ENCODE measurements around the gene SERGEF.
"Not testable (repeated sequence)": the region's sequence is repeated elsewhere in the genome, so short reads cannot be mapped to it uniquely, and the experiment has no call there.

Gene SERGEF

GRCh38 chr11:17868398-17868797 lies 144.4 kb downstream of the SERGEF start:
- in situ Hi-C loops (cut with MboI; ENCODE audit: low sequenced_read_pairs), result not testable (repeated sequence)

- in situ Hi-C loops (cut with MboI; ENCODE audit: low sequenced_read_pairs), result no loop called here
Measured at GRCh38 chr11:17867341-17867740, 145.5 kb downstream of the SERGEF start.

- in situ Hi-C loops (cut with MboI; ENCODE audit: low sequenced_read_pairs), result no loop called here
Measured at GRCh38 chr11:17865765-17866428, 146.9 kb downstream of the SERGEF start.

GRCh38 chr11:17864478-17864941 lies 148.3 kb downstream of the SERGEF start:
- in situ Hi-C loops (cut with MboI; ENCODE audit: low sequenced_read_pairs), result no loop called here

- in situ Hi-C loops (cut with MboI; ENCODE audit: low sequenced_read_pairs), result no loop called here
Measured at GRCh38 chr11:17861036-17861755, 151.7 kb downstream of the SERGEF start.

- in situ Hi-C loops (cut with MboI; ENCODE audit: low sequenced_read_pairs), result no loop called here
Measured at GRCh38 chr11:17859552-17859951, 153.3 kb downstream of the SERGEF start.

DNA sequence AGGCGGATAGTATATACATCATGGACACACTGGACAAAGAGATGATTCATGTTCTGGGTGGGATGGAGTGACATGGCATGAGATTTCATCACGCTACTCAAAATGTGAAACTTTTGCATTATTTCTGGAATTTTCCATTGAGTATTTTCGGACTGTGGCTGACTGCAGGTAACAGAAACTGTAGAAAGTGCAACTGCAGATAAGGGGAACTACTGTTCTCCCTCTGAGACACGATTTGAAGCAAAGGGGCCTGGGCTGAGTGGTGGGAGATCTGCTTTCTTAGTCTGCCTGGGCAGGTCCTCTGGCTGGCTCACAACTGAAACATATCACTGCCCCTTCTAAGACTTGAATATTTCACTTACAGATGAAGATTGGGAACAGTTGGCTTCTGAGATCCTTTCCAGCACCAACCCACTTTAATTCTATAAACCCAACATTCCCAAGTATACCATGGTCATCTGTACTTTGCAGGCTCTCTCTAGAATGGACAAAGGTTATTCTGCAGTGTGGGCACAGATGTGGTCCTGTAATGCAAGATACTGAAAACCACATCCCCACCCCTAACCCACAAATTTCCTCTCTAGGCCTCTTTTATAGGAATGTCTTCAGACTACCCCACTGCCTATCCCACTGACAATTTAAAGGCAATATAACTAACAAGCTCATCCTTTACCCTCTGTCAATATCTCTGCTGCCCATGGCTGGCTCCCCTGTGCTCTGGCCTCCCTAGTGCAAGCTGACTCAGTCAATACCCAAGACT lies 157.1 kb downstream of the SERGEF start:
- in situ Hi-C loops (cut with MboI; ENCODE audit: low sequenced_read_pairs), result no loop called here

GRCh38 chr11:17853280-17853679 lies 159.6 kb downstream of the SERGEF start:
- in situ Hi-C loops (cut with MboI; ENCODE audit: low sequenced_read_pairs), result no loop called here

GRCh38 chr11:17852246-17852645 lies 160.6 kb downstream of the SERGEF start:
- in situ Hi-C loops (cut with MboI; ENCODE audit: low sequenced_read_pairs), result no loop called here

DNA sequence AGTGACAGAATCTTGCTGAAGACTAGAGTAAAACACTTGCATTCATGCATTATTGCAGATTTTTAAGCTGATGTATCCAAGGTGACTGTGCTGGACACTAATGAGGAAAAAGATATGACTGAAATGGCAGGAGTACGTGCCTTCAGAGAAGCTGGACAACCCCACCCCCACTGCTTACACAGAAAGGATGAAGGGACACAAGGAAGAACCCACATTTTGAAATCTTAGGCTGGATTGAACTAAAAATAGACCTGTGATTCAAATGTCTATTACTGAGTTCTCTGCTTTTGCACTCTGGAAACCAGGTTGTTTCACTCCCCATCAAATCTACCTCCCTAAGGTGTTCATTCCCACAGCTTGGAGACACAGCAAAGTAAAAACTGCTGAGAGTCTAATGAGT lies 161.2 kb downstream of the SERGEF start:
- in situ Hi-C loops (cut with MboI; ENCODE audit: low sequenced_read_pairs), result no loop called here

DNA sequence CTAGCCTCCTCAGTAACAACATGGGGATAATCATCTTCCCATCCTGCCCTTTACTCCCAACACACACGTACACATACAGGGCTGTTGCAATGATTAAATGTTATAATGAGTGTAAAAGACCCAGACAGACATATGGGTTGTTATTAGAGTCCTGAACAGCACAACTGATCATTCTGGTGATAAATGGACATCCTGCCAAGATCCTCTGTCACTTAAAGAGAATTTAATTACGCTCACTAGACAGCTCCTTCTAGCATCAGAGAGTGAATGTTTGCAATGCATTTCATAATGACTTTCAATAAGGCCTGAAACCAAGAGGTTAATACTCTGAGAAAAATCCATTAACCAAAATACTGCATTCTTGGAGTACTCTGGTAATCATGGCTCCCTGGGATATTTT lies 162.5 kb downstream of the SERGEF start:
- in situ Hi-C loops (cut with MboI; ENCODE audit: low sequenced_read_pairs), result no loop called here

- in situ Hi-C loops (cut with MboI; ENCODE audit: low sequenced_read_pairs), result no loop called here
Measured at GRCh38 chr11:17848715-17849114, 164.1 kb downstream of the SERGEF start.

GRCh38 chr11:17846852-17847453 lies 165.9 kb downstream of the SERGEF start:
- in situ Hi-C loops (cut with MboI; ENCODE audit: low sequenced_read_pairs), result no loop called here

GRCh38 chr11:17845431-17845881 lies 167.4 kb downstream of the SERGEF start:
- in situ Hi-C loops (cut with MboI; ENCODE audit: low sequenced_read_pairs), result no loop called here

DNA sequence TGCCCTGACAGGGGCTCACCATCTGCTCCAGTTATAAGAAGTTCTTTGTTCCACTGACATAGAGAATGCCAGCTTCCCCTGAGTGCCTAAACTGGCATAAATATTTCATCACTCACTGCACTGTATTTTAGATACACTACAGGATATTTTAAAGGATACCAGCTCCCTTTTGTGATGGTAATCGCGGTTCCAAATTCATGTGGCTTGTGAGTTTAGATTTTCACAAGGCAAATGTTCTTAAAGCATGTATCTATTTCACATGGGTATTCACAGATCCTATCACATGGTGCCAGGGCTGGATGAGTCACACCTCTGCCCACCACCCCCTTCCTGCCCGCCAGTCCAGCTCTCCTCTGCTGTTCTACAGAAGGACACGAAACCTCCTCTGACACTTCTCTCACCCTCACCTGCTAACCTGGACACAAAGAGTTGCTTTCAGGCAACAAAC lies 172.7 kb downstream of the SERGEF start:
- in situ Hi-C loops (cut with MboI; ENCODE audit: low sequenced_read_pairs), result no loop called here

DNA sequence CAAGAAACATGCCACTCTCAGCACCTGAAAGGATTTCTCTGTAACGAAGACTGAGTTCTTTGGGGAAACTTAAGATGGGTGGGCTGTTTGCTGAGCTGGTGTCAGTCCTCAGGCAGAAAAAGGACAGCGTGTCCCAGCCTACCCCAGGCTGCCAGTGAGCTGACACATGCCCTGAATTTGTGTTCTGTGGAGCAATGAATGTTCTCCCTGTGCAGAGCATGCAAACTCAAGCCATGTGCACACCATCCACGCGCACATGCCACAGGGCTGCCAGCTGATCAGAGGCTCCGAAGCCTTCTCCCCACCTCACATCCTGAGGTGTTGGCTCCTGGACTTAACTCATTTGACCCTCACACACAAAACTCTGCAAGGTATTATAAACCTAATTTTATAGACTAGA lies 173.4 kb downstream of the SERGEF start:
- in situ Hi-C loops (cut with MboI; ENCODE audit: low sequenced_read_pairs), result no loop called here

DNA sequence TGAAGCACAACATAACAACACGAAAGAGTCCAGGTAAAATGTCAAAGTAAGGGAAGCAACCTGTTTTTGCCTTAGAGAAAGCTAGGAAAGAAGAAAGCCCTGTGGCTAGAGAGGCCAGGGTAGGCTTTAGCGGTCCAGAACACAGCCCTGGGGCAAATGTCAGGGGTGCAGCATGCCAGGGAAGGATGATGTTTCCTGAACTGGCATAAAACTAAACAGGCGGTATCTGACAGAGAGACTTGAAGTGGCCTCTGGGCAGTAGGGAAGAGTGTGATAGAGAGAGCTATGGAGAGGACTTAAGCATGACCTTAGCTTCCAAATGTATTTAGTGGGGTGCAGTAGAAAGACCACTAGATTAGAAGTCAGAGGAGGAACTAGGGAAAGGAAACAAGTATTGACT lies 174.7 kb downstream of the SERGEF start:
- in situ Hi-C loops (cut with MboI; ENCODE audit: low sequenced_read_pairs), result no loop called here

DNA sequence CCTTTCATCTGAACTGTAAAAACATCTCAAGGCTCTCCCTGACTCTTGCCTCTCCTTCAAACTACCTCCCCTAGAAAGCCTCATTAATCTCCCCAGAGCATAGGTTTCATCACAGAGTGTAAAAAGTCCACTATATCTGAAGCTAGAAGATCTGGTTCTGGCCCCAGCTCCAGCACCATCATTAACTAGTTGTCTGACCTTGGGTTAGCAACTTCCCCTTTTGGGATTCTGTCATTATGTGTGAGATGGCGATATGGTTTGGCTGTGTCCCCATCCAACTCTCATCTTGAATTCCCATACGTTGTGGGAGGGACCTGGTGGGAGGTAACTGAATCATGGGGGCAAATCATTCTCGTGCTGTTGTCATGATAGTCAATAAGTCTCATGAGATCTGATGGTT lies 181.0 kb downstream of the SERGEF start:
- in situ Hi-C loops (cut with MboI; ENCODE audit: low sequenced_read_pairs), result no loop called here

DNA sequence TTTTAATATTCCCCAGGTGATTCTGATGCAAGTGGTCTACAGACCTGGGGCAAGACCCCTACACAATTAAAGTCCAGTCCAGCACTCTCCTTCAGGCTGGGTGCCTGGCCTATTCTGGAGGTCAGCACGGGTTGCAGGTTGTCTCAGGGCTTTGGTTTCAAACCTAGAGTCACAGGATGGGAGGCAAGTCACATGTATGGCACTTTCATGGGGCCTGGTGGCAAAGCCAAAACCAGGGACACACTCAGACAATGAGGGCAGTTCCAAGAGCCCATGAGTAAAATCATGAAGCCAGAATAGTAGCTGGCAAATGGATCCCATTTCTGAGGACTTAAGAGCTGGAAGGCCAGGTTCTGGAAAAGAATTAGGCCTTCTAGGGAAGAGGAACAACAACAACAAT lies 181.6 kb downstream of the SERGEF start:
- in situ Hi-C loops (cut with MboI; ENCODE audit: low sequenced_read_pairs), result no loop called here

DNA sequence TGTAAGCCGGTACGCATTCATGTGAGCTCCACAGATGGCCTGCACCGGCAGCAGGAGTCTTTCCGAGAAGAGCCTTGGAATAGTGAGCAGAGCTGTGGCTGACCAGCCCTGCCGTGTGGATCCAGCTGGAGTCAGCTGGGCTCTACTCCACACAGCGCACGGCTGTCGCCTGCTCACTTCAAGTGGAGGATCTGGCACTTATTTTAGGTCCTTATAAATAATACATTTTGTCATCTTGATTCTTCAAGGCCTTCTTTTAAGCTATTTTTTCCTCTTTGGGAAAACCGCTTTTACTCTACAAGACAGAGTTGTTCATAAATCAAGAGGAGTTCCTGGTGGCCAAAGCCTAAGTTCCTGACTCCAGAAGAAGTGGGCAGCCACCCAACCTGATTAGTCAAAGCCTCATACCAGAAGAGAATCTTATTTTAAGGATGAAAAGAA lies 184.5 kb downstream of the SERGEF start:
- in situ Hi-C loops (cut with MboI; ENCODE audit: low sequenced_read_pairs), result no loop called here

DNA sequence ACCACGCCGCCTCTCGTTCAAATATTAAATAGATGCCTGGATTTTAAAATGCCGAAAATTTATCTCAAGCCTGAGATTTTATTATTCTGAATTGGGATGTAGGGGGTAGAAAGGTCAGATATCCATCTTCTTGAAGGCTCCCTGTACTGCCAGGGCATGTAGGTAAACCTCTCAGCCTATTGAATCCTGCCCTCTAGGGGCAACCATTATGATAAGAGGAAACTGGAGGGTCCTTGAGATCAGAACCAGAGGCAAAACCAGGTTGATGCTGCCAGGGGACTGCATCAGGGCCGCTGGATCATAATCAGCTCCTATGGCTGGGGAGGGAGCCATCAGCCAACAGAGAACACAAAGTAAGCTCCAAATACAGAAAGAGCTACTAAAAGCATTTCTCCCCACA lies 185.8 kb downstream of the SERGEF start:
- in situ Hi-C loops (cut with MboI; ENCODE audit: low sequenced_read_pairs), result no loop called here

Data from hTERT RPE-1 (cell line).